Lung (tissue), 16 donors: ENCODE measurements around the gene PI16. TPM values are rescaled to one million over a fixed set of nuclear protein-coding genes. Genes with fewer than 3 reads are reported as not detected.
A peak's percentile ranks its signal among the peaks of the same experiment; 100 is the strongest.

ENCODE experiments used
- ATAC-seq: fragments of 200-7000 bp; cut with Tn5 transposase; one replicate; pipeline ENCODE4 v1.9.1; 2020; ENCODE audit warnings: moderate number of reproducible peaks; ENCODE audit not compliant: insufficient read depth, low FRiP score
- DNase-seq, 3 donors: peaks; one replicate each; pipeline ENCODE4 v3.0.0-alpha.2; 2013 to 2017
- H3K27ac ChIP-seq, 2 donors: one replicate each; pipeline ENCODE4 v1.5.1; 2013; ENCODE audit warnings: mild to moderate bottlenecking in 2 of 2, moderate library complexity in 2 of 2, control low read depth in 1 of 2, inconsistent platforms in 1 of 2, low read depth in 1 of 2, low read length in 1 of 2
- H3K27me3 ChIP-seq, 3 donors: one replicate each; pipeline ENCODE4 v1.5.1; 2013; ENCODE audit warnings: low read length in 2 of 3; ENCODE audit not compliant: control insufficient read depth in 3 of 3, insufficient read depth in 3 of 3
- H3K36me3 ChIP-seq, 4 donors: one replicate each; pipeline ENCODE4 v1.5.1; 2013; ENCODE audit warnings: low read length in 4 of 4, mild to moderate bottlenecking in 1 of 4, moderate library complexity in 1 of 4; ENCODE audit not compliant: control insufficient read depth in 4 of 4, insufficient read depth in 4 of 4
- H3K4me1 ChIP-seq, 5 donors: one replicate each; pipeline ENCODE4 v1.5.1; 2013; ENCODE audit warnings: low read length in 5 of 5, mild to moderate bottlenecking in 2 of 5, moderate library complexity in 1 of 5; ENCODE audit not compliant: control insufficient read depth in 5 of 5, insufficient read depth in 5 of 5
- H3K4me3 ChIP-seq: one replicate; pipeline ENCODE4 v1.5.1; 2013; ENCODE audit warnings: mild to moderate bottlenecking, control low read depth, moderate library complexity
- H3K9ac ChIP-seq, 2 donors: one replicate each; pipeline ENCODE4 v1.5.1; 2013; ENCODE audit warnings: low read length in 2 of 2, control low read depth in 1 of 2; ENCODE audit not compliant: insufficient read depth in 1 of 2
- H3K9me3 ChIP-seq, 4 donors: one replicate each; pipeline ENCODE4 v1.5.1; 2013; ENCODE audit warnings: low read length in 3 of 4, mild to moderate bottlenecking in 1 of 4, moderate library complexity in 1 of 4; ENCODE audit not compliant: control insufficient read depth in 4 of 4, insufficient read depth in 3 of 4
- CTCF ChIP-seq: IDR thresholded peaks from 2 replicates; pipeline ENCODE4 v1.5.1; 2012; ENCODE audit warnings: mild to moderate bottlenecking; ENCODE audit errors: control extremely low read depth, extremely low read depth
- WGBS, 2 donors: extraction: QIAGEN DNeasy Blood & Tissue Kit; methylation state at CpG; one replicate each; pipeline ENCODE4 v1.1.7; 2013; 5-methylcytosine and 5-hydroxymethylcytosine counted together
- long read RNA-seq, 5 donors: transcript quantifications; one replicate each; lab custom pipeline, GENCODE V29; 2026
- polyA plus RNA-seq, 2 donors: library from polyadenylated mRNA; stranded (reverse); fragments of 200-250 nt; gene quantifications; one replicate each; pipeline ENCODE4 v1.2.1, GENCODE V29; 2013
- total RNA-seq, 2 donors: library from RNA; depleted of rRNA in 1 of 2; stranded (reverse); fragments of >200 nt in 1 of 2; gene quantifications; one replicate each; pipeline ENCODE4 v1.2.1, GENCODE V29; 2014 to 2021
- donor health status: control.
- donor health status: control.
- donor health status: Bipolar disorder and iron deficiency.
- donor health status: healthy.
- donor health status: DM: yes; HTN: yes; CAD: no.

The PI16 gene
- total RNA-seq: 1 to 10 TPM; 1.7 to 3.8 TPM
- 1 to 10 TPM in 1 of 2 donors, under 1 TPM in 1; 0.60 to 4.3 TPM for polyA plus RNA-seq
- long read RNA-seq, donor 1: 0 reads
- long read RNA-seq, donor 2: 0 reads
- long read RNA-seq, donor 3: 0 reads
- long read RNA-seq, donor 4: 0 reads
- long read RNA-seq, donor 5: 0 reads

GRCh38 chr6:36954262-36954931 lies at the start of gene PI16:
PI16 (plus strand) TSS chr6:36954738; CDS start chr6:36954761, 23 bp downstream.
- H3K36me3 ChIP-seq: no peaks in the 10 kb centered on the region
- peaks cover 0 to 3% (median 0%) of the 10 kb centered on the region in 5 donors for H3K4me1 ChIP-seq
- WGBS, 2 donors: 45 to 64% methylated on average over 14 of the region's 14 CpGs
- H3K27me3 ChIP-seq: no peaks in the 10 kb centered on the region
- no peak for TF ChIP-seq CTCF
- ATAC-seq (no peak), DNase-seq (no peak)
- no peak within 1 kb of the TSS for H3K9ac ChIP-seq
- no peak within 1 kb of the TSS for H3K4me3 ChIP-seq
- no peak within 1 kb of the TSS for H3K27ac ChIP-seq
- no peaks in the 10 kb centered on the region for H3K9me3 ChIP-seq

GRCh38 chr6:36904851-36905393 lies 49.6 kb upstream of the PI16 start:
- peaks cover 7 to 16% (median 12%) of the 10 kb centered on the region in 5 donors for H3K4me1 ChIP-seq
- ATAC-seq (no peak), DNase-seq (no peak)
- no peak overlapping the region for H3K4me3 ChIP-seq
- no peak overlapping the region for H3K27ac ChIP-seq
- H3K36me3 ChIP-seq: peaks cover 3 to 21% (median 16%) of the 10 kb centered on the region in 4 donors
- WGBS, 2 donors: 92 to 94% methylated on average over 5 of the region's 5 CpGs
- no peaks in the 10 kb centered on the region for H3K27me3 ChIP-seq
- no peak for TF ChIP-seq CTCF
- H3K9me3 ChIP-seq: no peaks in the 10 kb centered on the region
- no peak overlapping the region for H3K9ac ChIP-seq

GRCh38 chr6:36906539-36907325 lies 47.8 kb upstream of the PI16 start:
- peak overlapping the region in 1 of 2 donors; percentile 63 for H3K27ac ChIP-seq
- ATAC-seq: peak; percentile 41
- 10 to 30% methylated on average over 2 of the region's 2 CpGs for WGBS, 2 donors

More at GRCh38 chr6:36906539-36907325, 47.8 kb upstream of the PI16 start:
- Histone ChIP-seq H3K4me3 (no peak overlapping the region), H3K36me3 (peaks cover 3 to 21% (median 15%) of the 10 kb centered on the region in 4 donors), H3K27me3 (no peaks in the 10 kb centered on the region), H3K4me1 (peaks cover 7 to 16% (median 12%) of the 10 kb centered on the region in 5 donors), H3K9me3 (no peaks in the 10 kb centered on the region), H3K9ac (no peak overlapping the region)
- DNase-seq: peak; percentile 41 to 81 (median 55)
- TF ChIP-seq CTCF: no peak
